HS-27A (cell line): Measurements from ENCODE around the gene IGSF22.

Source experiments
- DNase-seq: peaks from one replicate; pipeline ENCODE4 v3.0.0-alpha.2; 2012; ENCODE audit warnings: low read depth, missing footprints

Gene IGSF22

DNA sequence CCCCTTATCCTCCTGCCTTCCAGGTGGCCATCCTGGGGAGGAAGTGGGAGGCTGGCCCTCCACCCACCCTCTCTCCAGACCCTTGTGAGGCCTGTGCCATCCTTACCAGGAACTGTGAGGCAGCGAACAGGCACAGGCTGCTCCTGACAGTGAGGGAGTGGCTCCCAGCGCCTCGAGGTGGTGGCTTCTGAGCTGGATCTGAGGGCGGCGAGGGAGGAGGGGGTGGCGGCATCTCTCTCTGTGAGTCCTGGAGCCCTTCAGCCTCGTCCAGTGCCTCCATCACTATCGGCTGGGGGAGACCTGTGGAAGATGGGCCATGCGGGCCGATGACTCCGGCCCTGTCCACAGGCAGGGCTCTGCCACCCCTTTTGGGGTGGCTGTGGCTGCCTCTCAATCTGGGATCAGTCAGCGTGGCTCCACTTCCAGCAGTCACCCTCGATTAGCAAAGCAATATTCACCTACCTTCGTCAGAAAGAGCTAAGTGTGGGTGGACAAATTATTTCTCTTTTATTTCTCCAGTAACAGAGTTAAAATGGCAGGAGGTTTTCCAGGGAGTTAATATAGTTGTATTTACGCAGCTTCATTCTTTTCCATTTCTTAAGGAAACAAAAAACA, 18.0 kb upstream of the IGSF22 start:
- no peak for DNase-seq

DNA sequence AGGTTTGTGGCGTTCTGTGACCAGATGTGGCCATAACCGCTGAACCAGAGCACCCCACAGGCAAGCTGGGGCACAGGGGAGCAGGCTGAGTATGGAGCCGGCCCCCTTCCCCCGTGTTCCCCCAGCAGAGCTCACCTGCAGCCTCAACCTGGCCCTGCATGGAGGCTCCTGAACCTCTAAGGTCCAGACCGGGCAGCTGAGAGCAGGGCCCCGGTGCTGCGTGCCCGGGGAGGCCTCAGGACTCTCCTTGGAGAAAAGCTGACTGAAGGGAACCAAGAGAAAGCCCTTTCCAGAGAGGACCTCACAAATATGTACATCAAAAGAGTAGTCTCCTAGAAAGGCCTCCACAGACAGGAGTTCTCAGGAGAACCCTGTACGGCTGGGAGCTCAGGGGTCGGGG, 17.4 kb upstream of the IGSF22 start:
- no peak for DNase-seq

DNA sequence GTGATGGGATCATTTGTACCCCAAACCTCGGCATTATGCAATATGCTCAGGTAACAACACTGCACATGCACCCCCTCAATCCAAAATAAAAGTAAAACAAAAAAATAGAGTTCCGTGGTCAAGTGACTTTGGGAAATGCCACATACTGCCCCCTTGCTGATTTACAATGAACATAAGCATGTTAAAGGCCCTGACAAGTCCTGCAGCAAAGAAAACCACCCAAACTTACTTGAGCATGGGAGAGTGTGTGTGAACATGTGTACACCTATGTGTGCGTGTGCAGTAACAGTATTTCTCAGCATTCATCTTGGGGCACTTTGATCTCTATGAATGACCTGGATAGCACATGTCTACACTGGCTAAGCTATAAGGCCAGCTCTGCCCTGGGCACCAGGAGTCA, 15.8 kb upstream of the IGSF22 start:
- no peak for DNase-seq

DNA sequence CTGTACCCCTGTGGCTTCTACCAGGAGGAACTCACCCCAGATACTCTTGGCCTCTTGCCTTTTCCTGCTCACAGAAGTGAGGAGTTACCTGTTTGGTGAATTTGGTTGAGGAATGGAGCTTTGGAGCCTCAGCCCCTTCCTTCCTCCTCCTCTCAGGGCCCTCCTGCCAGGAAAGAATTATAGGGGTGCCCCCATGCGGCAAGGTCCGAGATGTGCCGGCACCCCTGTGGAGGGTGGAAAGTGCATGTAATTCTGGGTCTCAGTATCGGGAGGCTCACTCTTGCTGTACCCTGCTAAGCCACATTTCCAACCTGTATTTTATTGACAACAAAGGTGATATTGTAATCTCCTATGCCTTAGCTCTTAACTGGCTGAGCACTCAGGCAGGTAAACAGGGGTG, 13.7 kb upstream of the IGSF22 start:
- DNase-seq: no peak

DNA sequence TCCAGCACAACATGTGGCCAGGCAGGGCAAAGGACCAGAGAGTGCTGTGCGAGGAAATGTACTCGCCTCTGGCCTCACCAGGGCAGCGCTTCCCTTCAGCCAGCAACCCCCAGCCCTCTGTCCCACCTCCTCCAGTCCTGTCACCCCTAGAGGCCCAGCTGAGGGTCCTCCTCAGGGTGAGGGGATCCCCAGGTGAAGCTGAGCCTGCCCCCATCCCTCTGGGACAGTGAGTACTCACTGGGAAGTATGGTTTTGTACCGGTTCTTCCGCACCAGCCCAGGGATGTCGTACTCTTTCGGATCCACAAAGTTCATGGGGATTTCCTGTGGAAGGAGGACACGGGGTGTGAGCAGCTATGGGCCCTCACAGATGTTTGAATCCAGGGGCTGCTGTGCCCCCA, 11.7 kb upstream of the IGSF22 start:
- no peak for DNase-seq

DNA sequence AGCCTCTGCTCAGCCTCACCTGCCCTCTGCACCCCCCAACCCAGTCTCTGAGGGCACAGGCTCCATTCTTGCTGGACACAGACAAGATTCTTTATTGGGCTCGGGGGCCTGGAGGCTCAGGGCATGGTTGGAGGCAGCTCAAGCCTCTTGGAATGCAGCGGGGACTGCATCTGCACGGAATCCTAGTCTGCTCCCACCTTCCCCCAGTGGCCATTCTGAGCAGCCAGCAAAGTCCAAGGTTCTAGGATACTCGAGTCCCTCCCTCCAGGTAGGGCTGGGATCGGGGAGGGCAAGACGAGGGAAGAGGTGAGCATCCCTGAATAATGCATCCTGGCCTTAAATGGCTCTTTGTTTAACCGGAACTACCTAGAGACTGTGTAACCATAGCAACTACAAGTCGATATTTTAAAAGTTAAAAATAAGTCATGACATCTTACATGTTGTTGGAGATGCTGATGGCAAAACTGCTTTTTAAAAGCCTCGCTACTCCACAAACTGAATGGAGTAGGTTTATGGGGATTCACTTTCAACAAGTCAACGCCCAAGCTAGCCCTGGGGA, 10.7 kb upstream of the IGSF22 start:
- DNase-seq: no peak

DNA sequence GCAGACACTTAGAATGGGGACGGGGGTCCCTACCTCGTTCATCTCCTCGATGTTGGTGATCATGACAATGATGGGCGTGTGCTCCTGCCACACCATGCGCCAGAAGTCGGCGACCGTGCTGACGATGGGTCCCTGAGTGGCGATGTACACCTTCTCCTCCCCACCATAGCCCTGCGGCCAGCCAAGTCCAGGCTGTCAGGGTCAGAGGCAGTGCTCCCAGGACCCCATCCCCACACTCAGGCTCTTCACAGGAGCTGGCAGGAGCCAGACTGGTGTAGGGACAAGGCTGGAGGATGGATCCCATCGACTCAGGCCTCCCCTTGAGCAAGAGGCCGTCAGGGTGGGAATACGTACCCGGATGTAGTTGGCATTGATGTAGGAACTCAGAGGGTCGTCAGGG, 7.2 kb upstream of the IGSF22 start:
- DNase-seq: no peak

DNA sequence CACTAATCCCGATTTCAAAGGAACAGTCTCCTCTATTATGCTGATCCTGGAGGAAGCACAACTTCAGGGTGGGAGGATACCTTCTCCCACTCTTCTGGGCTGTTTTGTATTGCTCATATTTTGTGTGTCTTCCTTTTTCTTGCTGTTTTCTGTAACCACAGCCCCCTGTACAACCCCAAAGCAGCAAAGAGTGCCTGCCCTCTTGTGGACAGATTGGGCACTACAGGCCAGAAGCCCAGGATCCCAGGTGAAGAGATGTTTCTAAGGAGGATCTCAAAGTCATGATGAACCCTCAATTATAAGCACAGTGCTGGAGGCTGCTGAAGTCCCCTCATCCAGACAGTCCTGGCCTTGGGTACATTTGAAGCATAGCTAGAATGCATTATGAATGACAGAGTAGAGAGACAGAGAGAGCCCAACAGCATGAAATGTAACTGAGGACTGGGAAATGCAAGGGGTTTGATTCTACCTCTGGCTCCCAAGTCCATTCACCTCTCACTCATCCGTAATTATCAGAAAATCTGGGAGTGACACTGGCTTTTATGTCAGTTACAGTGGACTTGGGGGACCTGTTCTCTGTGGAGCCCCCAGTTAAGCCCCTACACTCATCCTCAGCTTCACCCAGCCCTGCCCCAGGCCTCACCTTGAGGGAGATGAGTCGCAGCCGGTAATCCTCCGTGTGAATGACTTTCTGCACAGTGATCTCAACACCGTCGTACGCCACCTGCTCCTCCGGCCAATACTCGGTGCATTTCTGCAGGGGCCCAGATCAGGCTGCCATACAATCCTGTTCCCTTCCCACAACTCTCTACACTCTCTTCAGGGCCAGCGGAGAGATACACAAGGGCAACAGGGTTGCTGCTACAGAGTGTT, 6.2 kb upstream of the IGSF22 start:
- DNase-seq: peak; percentile 27

DNA sequence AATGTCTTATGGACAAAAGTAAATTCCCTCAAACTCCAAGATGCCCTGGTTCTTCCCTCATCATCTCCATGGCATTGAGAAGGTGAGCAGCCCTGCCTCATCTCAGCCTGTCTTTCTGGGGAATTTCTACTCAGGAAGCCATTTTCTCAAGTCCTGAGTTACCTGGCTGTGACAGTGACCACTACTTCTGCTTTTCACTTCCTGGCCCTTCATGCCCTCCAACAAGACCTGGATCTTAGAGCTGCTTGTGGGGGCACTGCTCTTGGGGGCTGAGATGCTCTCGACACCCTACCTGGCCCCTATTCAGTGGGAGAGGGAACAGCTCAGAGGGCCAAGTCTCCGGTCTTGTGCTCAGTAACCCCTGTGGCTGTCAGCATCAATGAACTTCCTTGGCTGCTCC, 5.5 kb upstream of the IGSF22 start:
- no peak for DNase-seq

DNA sequence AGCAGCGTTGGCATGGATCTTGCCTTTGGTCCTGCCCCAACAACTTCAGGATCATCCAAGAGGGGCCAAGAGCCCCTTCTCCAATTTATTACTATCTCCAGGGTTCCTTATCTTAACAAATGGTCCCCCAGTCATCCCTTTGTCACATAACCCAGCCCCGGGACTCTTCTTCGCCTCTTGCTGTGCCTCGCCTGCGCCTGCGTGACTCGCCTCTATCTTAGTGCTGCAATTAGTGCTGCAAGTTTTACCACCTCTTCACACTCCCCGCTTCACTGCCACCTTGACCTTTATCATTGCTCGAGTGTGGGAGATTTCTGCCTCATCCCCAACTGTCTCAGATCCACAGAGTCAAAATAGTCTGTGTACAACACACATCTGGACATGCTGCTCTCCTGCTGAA, 4.0 kb upstream of the IGSF22 start:
- no peak for DNase-seq

DNA sequence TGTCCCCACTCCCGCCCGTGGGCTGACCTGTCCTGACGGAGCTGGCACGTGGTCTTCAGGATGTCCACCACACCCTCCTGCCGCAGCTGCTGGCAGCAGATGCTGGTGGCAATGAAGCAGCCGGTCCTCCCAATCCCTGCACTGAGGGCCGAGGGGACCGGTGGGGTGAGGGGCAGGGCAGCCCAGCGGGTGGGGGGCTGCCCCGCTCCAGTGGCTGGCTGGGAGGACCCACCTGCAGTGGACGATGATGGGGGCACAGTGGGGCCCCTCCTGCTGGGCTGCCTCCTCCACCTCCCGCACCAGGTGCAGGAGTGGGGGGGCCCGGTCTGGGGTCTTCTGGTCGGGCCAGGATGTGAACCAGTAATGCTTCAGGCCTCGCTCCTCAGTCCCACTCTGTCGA, 3.4 kb upstream of the IGSF22 start:
- DNase-seq: no peak

DNA sequence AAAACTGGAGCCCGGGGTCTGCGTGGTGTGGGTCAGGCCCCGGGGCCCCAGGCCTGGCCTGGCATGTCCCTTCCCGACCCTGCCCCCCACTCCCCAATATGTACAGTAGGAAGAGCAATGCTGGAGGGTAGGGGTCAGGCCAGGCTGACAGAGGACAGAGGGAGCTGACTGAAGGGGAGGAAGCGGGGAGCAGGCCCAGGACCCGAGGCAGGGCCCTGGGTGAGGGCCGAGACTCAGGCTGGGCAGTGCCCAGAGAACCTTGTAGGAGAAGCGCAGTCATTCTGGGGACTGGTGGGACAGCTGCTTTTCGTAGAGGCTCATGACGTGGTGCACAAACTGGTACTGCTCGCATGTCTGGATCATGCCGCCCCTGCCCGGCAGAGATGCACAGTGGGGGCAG, 2.7 kb upstream of the IGSF22 start:
- no peak for DNase-seq

DNA sequence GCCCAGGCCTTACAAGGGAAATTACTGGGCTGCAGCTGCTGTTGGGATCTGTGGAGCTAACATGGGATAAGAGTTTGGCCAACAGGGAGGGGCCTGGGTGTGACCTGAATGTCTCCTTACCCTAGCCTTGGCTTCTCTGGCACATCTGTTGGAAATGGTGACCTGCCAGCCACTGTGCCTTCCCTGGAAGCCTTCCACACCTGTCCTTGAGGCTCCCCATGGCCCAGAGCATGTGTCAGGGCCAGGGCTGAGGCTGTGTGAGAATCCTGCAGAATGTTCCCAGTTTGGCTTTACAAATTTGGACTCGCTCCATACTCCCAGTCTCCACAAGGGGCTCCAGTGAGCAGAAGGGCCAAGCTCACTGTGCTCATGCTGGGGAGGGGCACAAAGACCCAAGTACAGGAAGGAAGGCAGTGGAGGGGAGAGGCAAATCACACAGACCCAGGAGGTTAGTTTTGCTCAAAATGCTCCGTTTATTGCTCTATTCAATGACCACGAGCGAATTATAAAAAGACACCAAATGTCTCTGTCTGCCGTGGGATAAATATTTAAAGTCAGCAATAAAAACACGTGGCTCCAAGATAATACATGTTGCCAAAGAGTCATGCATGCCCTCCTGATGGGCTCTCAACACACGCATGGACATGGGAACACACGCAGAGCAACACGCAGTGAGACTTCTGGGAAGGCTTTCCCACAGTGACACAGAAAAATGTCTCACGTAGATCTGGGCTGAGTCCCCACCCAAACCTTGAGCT, 1.7 kb upstream of the IGSF22 start:
- DNase-seq: no peak

DNA sequence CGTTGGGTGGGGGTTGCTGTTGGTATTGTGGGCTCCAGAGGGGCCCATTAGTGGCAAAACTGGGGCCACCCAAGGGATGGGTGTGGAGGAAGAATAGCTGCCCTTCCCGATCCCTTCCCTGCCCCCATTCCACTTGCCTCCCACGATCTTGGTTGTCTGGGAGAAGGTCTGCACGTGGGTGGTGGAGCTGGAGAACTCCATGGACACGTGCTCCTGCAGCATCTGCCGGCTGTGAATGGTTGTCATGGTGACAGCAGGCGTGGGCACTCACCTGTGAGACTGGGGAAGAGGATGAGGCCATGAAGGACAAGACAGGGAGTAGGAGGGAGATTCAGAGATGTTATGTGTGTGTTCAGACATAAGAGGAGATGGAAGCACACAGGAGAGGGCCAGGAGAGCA, 2.0 kb downstream of the IGSF22 start:
- DNase-seq: no peak

DNA sequence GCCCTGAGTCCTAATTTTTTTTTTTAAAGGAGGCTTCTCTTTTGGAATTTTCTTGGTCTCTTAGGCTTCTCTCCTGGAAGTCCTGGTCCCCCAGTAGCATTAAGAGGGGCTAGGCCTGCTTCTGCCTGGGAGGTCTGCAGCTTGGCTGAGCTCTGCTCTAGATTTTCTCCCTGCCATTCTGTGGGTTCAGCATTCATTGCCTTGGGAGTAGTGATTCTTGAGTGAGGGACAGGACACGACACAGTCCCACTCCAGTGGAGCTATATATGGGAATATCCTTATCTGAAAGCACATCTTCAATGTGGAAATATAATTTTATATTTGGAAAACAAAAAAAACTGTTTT, 3.7 kb downstream of the IGSF22 start:
- DNase-seq: no peak

DNA sequence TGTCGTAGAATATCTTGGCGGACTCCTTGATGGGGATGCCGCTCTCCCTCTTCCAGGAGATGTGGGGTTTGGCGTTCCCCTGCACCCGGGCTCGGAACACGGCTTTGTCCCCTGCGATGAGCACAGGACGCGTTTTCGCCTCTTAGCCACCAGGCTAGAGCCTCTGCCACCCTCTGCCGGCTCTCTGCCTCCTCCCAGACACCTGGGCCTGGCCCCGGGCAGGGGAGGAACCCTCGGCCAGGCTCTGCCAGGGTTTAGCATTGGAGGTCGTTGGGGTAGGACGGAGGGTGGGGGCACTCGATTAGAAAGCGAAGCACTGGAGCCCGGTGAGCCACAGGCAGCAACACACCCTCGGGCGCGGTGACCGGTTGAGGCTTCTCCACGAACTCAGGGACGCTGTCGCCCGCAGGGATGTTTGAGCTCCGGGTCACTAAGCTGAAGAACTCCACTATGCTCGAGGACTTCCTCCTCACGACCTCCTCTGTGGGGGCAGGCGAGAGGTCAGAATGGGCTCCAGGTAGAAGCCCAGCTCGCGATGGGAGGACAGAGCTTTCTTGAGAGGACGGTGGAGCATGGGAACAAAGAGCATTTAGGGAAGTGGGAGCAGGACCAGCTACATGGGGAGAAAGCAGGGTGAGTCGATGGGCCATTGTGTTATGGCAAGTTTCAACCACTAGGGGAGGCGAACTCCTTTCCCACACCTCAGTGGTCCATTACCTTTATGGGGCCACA, 4.3 kb downstream of the IGSF22 start:
- DNase-seq: no peak

DNA sequence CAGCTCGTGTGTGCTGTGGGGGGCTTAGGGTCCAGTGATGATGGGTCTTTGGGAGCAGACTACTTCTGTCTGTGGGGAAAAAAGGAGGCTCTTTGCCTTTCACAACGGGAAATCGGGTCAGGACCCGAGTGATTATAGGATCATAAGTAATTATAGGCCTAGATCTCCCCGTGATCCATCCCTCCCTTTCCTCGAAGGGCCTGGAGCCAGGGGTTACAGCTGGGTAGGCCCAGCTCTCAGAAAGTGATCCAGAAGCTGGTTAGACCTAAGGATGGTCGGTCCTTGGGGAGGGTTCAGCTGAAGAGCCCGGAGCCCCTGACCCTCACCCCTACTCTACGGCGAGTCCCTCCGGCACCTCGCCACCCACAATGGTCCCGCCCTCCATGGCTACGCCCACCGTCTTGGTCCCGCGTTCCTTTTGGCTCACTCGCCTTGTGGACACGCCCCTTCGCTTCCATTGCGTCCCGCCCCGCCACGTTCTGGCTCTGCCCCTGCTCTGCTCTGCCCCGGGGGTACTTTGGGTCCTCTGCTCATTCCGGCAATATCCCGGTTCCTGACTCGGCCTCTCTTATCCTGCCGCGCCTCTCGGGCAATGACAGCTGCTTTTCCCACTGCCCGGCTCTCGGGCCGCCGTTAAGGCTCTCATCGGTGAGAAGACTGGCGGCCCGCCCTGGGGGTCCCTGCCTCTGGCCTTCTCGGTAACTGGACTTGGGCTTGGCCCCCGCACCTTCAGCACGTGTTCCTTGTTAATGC, 5.0 kb downstream of the IGSF22 start:
- DNase-seq: no peak

DNA sequence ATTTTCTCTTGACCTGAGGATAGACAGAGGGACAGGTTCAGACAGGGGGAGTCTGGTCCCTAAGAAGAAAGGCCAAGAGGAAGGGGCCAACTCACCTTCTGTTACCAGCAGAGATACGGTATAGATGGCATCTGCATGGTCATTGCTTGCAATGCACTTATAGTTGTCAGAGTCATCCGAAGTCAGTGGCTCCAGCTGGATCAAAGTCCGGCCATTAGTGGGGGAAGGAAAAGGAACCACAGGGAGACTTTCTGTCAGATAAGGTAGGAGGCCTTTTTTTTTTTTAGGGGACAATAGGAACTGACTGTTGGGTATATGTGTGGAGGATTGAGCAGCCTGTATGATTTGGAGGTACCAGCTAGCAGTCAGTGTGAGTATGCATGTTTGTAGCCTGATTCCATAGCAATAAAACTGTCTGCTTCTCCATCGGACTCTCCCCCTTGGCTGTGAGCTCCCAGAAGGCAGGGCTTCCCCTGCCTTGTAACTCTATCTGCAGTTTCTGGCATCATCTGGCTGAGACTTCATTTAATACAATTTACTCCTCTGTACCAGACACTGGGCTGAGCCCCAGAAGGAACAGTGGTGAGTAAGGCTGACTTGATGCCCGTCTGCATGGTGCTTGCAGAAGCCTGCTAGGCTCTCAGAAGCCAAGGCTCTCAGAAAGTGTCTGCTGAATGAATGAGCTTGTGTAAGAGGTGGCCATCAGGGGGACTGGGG, 5.7 kb downstream of the IGSF22 start:
- DNase-seq: no peak

DNA sequence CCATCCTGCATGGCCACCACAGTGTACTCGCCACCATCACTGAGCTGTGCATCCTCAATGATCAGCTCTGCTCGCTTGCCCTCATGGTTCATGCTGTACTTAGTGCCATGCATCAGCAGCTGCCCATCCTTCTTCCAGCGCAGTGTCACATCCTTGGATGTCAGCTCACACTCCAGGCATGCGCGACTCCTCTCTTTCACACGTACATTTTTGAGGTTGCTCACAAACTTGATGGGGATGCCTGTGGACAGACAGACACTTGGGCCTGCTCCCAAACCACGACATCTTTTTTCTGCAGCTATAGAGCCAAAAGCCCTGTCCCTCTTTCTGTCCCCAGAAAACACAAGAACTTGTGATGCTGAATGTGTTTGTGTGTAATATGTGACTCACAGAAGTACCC, 10.5 kb downstream of the IGSF22 start:
- no peak for DNase-seq

DNA sequence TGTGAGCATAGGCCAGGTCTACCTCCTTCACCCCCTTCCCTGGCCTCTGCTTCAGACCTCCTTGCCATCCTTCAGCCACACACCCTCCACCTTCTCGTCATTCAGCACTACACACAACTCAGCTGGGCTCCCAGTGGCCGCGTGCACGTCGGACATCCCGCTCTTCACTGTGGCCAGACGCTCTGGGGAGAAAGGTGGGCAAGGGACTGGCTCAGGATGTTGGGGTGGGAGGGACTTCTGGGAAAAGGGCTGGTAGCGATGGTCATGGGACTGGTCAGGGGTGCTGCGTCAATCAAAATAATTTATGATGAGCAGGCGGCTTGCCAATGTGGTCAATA, 11.6 kb downstream of the IGSF22 start:
- no peak for DNase-seq
